HEK293 (cell line): ENCODE measurements around the gene GPR153.

Source experiments
- CTCF ChIA-PET: fragments of 350-600 bp; formaldehyde crosslinking; extraction: SDS; loops from one replicate; lab custom pipeline; 2021; ENCODE audit warnings: antibody characterized with exemption; lab: Yijun Ruan, JAX
- POLR2A ChIA-PET: fragments of 300-600 bp; formaldehyde crosslinking; extraction: SDS; loops from one replicate; lab custom pipeline; 2020; ENCODE audit warnings: antibody characterized with exemption, inconsistent platforms; lab: Yijun Ruan, JAX
- H3K27ac ChIP-seq: fragments of 200-500 bp; sonication (Bioruptor generic); 2 replicates; pipeline ENCODE4 v1.5.1; 2014; ENCODE audit warnings: low read depth, low read length, control low read depth, inconsistent platforms; ENCODE audit errors: extremely low read depth
- H3K36me3 ChIP-seq, 2 experiments: fragments of 200-500 bp in 1 of 2; sonication (Bioruptor generic) in 1 of 2; 1 replicate in 1 of 2; 2 replicates in 1 of 2; pipeline ENCODE4 v1.5.1; 2014 to 2017; ENCODE audit warnings: inconsistent platforms in 2 of 2, low read length in 2 of 2; ENCODE audit not compliant: control insufficient read depth in 2 of 2, insufficient read depth in 1 of 2
- H3K4me1 ChIP-seq: fragments of 200-500 bp; sonication (Bioruptor generic); 2 replicates; pipeline ENCODE4 v1.5.1; 2014; ENCODE audit warnings: mild to moderate bottlenecking, low read length, inconsistent platforms; ENCODE audit not compliant: control insufficient read depth, insufficient read depth
- H3K4me3 ChIP-seq: 2 replicates; pipeline ENCODE4 v1.5.1; 2011; ENCODE audit warnings: low read depth, mild to moderate bottlenecking, control low read depth, low read length, moderate library complexity
- H3K9me3 ChIP-seq: fragments of 200-500 bp; sonication (Bioruptor generic); 2 replicates; pipeline ENCODE4 v1.5.1; 2014; ENCODE audit warnings: low read depth, low read length, inconsistent platforms; ENCODE audit not compliant: control insufficient read depth, insufficient read depth
- ATF2 ChIP-seq: fragments of 450-650 bp; formaldehyde crosslinking; IDR thresholded peaks from 2 replicates; pipeline ENCODE4 v1.5.1; 2016; ENCODE audit warnings: missing biosample characterization, missing genetic modification characterization, low read depth
- EGR2 ChIP-seq: fragments of 450-650 bp; formaldehyde crosslinking; IDR thresholded peaks from 2 replicates; pipeline ENCODE4 v1.5.1; 2016; ENCODE audit warnings: low read depth, missing biosample characterization, missing genetic modification characterization
- GLIS1 ChIP-seq: fragments of 450-650 bp; formaldehyde crosslinking; IDR thresholded peaks from 2 replicates; pipeline ENCODE4 v1.5.1; 2016; ENCODE audit warnings: missing biosample characterization, missing genetic modification characterization
- KLF1 ChIP-seq: fragments of 450-650 bp; formaldehyde crosslinking; IDR thresholded peaks from 2 replicates; pipeline ENCODE4 v1.5.1; 2016; ENCODE audit warnings: missing biosample characterization, missing genetic modification characterization
- KLF9 ChIP-seq: fragments of 450-650 bp; formaldehyde crosslinking; IDR thresholded peaks from 2 replicates; pipeline ENCODE4 v1.5.1; 2016; ENCODE audit warnings: missing biosample characterization, missing genetic modification characterization, low read depth
- OVOL3 ChIP-seq: fragments of 450-650 bp; formaldehyde crosslinking; IDR thresholded peaks from 2 replicates; pipeline ENCODE4 v1.5.1; 2016; ENCODE audit warnings: missing biosample characterization, missing genetic modification characterization
- SP2 ChIP-seq: fragments of 450-650 bp; formaldehyde crosslinking; IDR thresholded peaks from 2 replicates; pipeline ENCODE4 v1.5.1; 2016; ENCODE audit warnings: missing biosample characterization, missing genetic modification characterization
- SP3 ChIP-seq: fragments of 450-650 bp; formaldehyde crosslinking; IDR thresholded peaks from 2 replicates; pipeline ENCODE4 v1.5.1; 2016; ENCODE audit warnings: missing biosample characterization, missing genetic modification characterization
- WT1 ChIP-seq: fragments of 450-650 bp; formaldehyde crosslinking; IDR thresholded peaks from 2 replicates; pipeline ENCODE4 v1.5.1; 2016; ENCODE audit warnings: missing biosample characterization, missing genetic modification characterization
- ZBTB20 ChIP-seq: fragments of 450-650 bp; formaldehyde crosslinking; IDR thresholded peaks from 2 replicates; pipeline ENCODE4 v1.5.1; 2016; ENCODE audit warnings: missing biosample characterization, missing genetic modification characterization
- ZIC2 ChIP-seq: fragments of 450-650 bp; formaldehyde crosslinking; IDR thresholded peaks from 2 replicates; pipeline ENCODE4 v1.5.1; 2016; ENCODE audit warnings: missing biosample characterization, missing genetic modification characterization
- ZNF133 ChIP-seq: fragments of 450-650 bp; formaldehyde crosslinking; IDR thresholded peaks from 2 replicates; pipeline ENCODE4 v1.5.1; 2016; ENCODE audit warnings: missing biosample characterization, missing genetic modification characterization
- ZNF239 ChIP-seq: fragments of 450-650 bp; formaldehyde crosslinking; IDR thresholded peaks from 2 replicates; pipeline ENCODE4 v1.5.1; 2016; ENCODE audit warnings: missing biosample characterization, missing genetic modification characterization
- ZNF341 ChIP-seq: fragments of 450-650 bp; formaldehyde crosslinking; IDR thresholded peaks from 2 replicates; pipeline ENCODE4; 2016; ENCODE audit warnings: low read depth, missing biosample characterization, missing genetic modification characterization
- ZNF514 ChIP-seq: fragments of 450-650 bp; formaldehyde crosslinking; IDR thresholded peaks from 2 replicates; pipeline ENCODE4 v1.5.1; 2016; ENCODE audit warnings: missing biosample characterization, missing genetic modification characterization
- ZNF76 ChIP-seq: fragments of 450-650 bp; formaldehyde crosslinking; IDR thresholded peaks from 2 replicates; pipeline ENCODE4; 2016; ENCODE audit warnings: low read depth, missing biosample characterization, missing genetic modification characterization, borderline replicate concordance
- ZNF837 ChIP-seq: fragments of 450-650 bp; formaldehyde crosslinking; IDR thresholded peaks from 2 replicates; pipeline ENCODE4 v1.5.1; 2016; ENCODE audit warnings: missing biosample characterization, missing genetic modification characterization
- ZSCAN23 ChIP-seq: fragments of 450-650 bp; formaldehyde crosslinking; IDR thresholded peaks from 2 replicates; pipeline ENCODE4 v1.5.1; 2016; ENCODE audit warnings: missing biosample characterization, missing genetic modification characterization
- TF ChIP-seq, protein P1 (sequence below): fragments of 450-650 bp; formaldehyde crosslinking; IDR thresholded peaks from 2 replicates; pipeline ENCODE4 v1.5.1; 2016; ENCODE audit warnings: missing biosample characterization, missing genetic modification characterization
- TF ChIP-seq, protein P2 (sequence below): fragments of 450-650 bp; formaldehyde crosslinking; IDR thresholded peaks from 2 replicates; pipeline ENCODE4 v1.5.1; 2016; ENCODE audit warnings: missing biosample characterization, missing genetic modification characterization
- TF ChIP-seq, protein P3 (sequence below): fragments of 450-650 bp; formaldehyde crosslinking; IDR thresholded peaks from 2 replicates; pipeline ENCODE4 v1.5.1; 2017; ENCODE audit warnings: missing biosample characterization, missing genetic modification characterization
- TF ChIP-seq, protein P4 (sequence below): fragments of 450-650 bp; formaldehyde crosslinking; IDR thresholded peaks from 2 replicates; pipeline ENCODE4 v1.5.1; 2016; ENCODE audit warnings: missing biosample characterization, missing genetic modification characterization
- TF ChIP-seq, protein P5 (sequence below): fragments of 450-650 bp; formaldehyde crosslinking; IDR thresholded peaks from 2 replicates; pipeline ENCODE4 v1.5.1; 2017; ENCODE audit warnings: missing biosample characterization, missing genetic modification characterization
- TF ChIP-seq, protein P6 (sequence below): sonication (generic); formaldehyde crosslinking; IDR thresholded peaks from 2 replicates; pipeline ENCODE4 v1.8.1; 2022; ENCODE audit warnings: mild to moderate bottlenecking, moderate library complexity, missing genetic modification reagents

Gene GPR153

DNA sequence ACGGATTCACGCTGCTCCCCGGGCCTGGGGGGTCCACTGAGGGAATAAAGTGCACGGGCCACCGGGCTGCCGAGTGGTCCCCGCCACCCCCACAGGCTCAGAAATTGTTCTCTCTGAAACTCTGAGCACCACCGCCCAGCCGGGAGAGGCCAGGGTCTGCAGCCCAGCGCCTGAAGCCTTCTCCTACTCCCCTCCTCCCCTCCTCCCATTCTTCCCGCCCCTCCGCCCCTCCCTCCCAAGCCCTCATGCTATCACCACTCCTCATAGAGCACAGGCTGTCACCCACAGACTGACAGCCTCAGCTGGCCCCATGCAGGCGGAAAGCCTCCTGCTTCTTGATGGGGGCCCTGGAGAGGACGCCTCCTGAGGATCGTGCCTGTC is 707 bp upstream of the GPR153 start:
- CTCF ChIA-PET, result interaction anchor here (0.6 to 1.2 kb wide), 2 partner anchors 15 to 75 kb away, joined by 3 to 6 read pairs; no protein-coding TSS in a partner anchor
- Histone ChIP-seq H3K4me3 (no peak overlapping the region), H3K27ac (no peak overlapping the region), H3K9me3 (no peaks in the 10 kb centered on the region), H3K36me3 (peaks cover 0 to 14% of the 10 kb centered on the region in 2 experiments; a peak in 1 of 3 replicates), H3K4me1 (0 out of 2 replicates have a peak, but pooled peaks cover 2% of the 10 kb centered on the region)
- POLR2A ChIA-PET, result no interaction called here
- TF ChIP-seq ZBTB20 (tag by site-specific recombination), result peak; percentile 3; the same call in 1 of the 2 replicates
- peak; percentile 49; the same call in 1 of the 2 replicates for TF ChIP-seq WT1 (tag by site-specific recombination)
- TF ChIP-seq, protein P1, sequence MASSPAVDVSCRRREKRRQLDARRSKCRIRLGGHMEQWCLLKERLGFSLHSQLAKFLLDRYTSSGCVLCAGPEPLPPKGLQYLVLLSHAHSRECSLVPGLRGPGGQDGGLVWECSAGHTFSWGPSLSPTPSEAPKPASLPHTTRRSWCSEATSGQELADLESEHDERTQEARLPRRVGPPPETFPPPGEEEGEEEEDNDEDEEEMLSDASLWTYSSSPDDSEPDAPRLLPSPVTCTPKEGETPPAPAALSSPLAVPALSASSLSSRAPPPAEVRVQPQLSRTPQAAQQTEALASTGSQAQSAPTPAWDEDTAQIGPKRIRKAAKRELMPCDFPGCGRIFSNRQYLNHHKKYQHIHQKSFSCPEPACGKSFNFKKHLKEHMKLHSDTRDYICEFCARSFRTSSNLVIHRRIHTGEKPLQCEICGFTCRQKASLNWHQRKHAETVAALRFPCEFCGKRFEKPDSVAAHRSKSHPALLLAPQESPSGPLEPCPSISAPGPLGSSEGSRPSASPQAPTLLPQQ (tag by site-specific recombination), result 0 out of 2 replicates have a peak, but pooled peaks have one; percentile 7
- TF ChIP-seq, protein P2, sequence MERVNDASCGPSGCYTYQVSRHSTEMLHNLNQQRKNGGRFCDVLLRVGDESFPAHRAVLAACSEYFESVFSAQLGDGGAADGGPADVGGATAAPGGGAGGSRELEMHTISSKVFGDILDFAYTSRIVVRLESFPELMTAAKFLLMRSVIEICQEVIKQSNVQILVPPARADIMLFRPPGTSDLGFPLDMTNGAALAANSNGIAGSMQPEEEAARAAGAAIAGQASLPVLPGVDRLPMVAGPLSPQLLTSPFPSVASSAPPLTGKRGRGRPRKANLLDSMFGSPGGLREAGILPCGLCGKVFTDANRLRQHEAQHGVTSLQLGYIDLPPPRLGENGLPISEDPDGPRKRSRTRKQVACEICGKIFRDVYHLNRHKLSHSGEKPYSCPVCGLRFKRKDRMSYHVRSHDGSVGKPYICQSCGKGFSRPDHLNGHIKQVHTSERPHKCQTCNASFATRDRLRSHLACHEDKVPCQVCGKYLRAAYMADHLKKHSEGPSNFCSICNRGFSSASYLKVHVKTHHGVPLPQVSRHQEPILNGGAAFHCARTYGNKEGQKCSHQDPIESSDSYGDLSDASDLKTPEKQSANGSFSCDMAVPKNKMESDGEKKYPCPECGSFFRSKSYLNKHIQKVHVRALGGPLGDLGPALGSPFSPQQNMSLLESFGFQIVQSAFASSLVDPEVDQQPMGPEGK (tag by site-specific recombination), result peak; percentile 52; the same call in 1 of the 2 replicates
- TF ChIP-seq GLIS1 (tag by site-specific recombination), result peak; percentile 71
- TF ChIP-seq ATF2 (tag by site-specific recombination), result no peak
- TF ChIP-seq SP3 (tag by site-specific recombination), result peak; percentile 54
- TF ChIP-seq ZNF239 (tag by site-specific recombination), result no peak
- peak; percentile 54 for TF ChIP-seq SP2 (tag by site-specific recombination)
- TF ChIP-seq KLF1 (tag by site-specific recombination), result peak; percentile 61; the same call in 1 of the 2 replicates
- no peak for TF ChIP-seq OVOL3 (tag by site-specific recombination)
- TF ChIP-seq EGR2 (tag by site-specific recombination), result peak; percentile 25; the same call in 1 of the 2 replicates
- TF ChIP-seq ZIC2 (tag by site-specific recombination), result peak; percentile 50; the same call in 1 of the 2 replicates
- TF ChIP-seq, all 188 proteins: peak for 10

DNA sequence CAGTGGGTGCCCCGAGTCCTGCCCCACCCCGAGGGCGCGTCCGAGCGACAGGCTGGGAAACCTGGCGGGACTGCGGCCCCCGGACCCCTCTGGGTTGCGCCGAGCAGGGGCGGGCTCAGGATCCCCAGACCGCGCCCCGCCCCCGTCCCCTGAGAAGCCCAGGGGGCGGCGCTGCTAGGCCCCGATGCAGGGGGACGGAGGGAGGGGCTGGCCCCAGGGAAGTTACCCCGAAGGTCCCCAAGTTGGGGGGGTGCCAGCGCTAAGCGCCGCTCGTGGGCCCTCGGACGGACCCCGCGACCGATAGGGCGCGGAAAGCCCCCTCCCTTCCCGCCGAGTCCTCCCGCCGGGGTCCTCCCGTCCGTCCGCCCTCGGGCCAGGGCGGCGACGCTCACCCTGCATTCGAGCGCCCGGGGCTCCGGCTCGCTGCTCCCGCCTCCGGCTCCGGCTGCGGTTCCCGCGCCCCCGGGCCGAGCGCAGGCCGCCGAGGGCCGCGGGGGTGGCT is 414 bp downstream of the GPR153 start:
- Histone ChIP-seq H3K36me3 (peaks cover 0 to 10% of the 10 kb centered on the region in 2 experiments; a peak in 1 of 3 replicates), H3K4me1 (0 out of 2 replicates have a peak, but pooled peaks cover 2% of the 10 kb centered on the region), H3K27ac (peak overlapping the region; percentile 60; the same call in 1 of the 2 replicates), H3K9me3 (no peaks in the 10 kb centered on the region), H3K4me3 (peak overlapping the region; percentile 46)
- CTCF ChIA-PET, result interaction anchor here (3.0 kb wide), 1 partner anchor 14 kb away, joined by 12 read pairs; no protein-coding TSS in a partner anchor
- POLR2A ChIA-PET, result no interaction called here
- no peak for TF ChIP-seq ZSCAN23 (tag by site-specific recombination)
- TF ChIP-seq ZNF341 (tag by site-specific recombination), result peak; percentile 48
- TF ChIP-seq ZNF76, result no peak
- TF ChIP-seq ZNF133 (tag by site-specific recombination), result no peak
- TF ChIP-seq, protein P3, sequence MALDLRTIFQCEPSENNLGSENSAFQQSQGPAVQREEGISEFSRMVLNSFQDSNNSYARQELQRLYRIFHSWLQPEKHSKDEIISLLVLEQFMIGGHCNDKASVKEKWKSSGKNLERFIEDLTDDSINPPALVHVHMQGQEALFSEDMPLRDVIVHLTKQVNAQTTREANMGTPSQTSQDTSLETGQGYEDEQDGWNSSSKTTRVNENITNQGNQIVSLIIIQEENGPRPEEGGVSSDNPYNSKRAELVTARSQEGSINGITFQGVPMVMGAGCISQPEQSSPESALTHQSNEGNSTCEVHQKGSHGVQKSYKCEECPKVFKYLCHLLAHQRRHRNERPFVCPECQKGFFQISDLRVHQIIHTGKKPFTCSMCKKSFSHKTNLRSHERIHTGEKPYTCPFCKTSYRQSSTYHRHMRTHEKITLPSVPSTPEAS (tag by site-specific recombination), result no peak
- TF ChIP-seq, protein P4, sequence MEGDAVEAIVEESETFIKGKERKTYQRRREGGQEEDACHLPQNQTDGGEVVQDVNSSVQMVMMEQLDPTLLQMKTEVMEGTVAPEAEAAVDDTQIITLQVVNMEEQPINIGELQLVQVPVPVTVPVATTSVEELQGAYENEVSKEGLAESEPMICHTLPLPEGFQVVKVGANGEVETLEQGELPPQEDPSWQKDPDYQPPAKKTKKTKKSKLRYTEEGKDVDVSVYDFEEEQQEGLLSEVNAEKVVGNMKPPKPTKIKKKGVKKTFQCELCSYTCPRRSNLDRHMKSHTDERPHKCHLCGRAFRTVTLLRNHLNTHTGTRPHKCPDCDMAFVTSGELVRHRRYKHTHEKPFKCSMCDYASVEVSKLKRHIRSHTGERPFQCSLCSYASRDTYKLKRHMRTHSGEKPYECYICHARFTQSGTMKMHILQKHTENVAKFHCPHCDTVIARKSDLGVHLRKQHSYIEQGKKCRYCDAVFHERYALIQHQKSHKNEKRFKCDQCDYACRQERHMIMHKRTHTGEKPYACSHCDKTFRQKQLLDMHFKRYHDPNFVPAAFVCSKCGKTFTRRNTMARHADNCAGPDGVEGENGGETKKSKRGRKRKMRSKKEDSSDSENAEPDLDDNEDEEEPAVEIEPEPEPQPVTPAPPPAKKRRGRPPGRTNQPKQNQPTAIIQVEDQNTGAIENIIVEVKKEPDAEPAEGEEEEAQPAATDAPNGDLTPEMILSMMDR (tag by site-specific recombination), result peak; percentile 55
- TF ChIP-seq ZNF514, result no peak
- TF ChIP-seq, protein P5, sequence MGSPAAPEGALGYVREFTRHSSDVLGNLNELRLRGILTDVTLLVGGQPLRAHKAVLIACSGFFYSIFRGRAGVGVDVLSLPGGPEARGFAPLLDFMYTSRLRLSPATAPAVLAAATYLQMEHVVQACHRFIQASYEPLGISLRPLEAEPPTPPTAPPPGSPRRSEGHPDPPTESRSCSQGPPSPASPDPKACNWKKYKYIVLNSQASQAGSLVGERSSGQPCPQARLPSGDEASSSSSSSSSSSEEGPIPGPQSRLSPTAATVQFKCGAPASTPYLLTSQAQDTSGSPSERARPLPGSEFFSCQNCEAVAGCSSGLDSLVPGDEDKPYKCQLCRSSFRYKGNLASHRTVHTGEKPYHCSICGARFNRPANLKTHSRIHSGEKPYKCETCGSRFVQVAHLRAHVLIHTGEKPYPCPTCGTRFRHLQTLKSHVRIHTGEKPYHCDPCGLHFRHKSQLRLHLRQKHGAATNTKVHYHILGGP, result no peak
- TF ChIP-seq, protein P6, sequence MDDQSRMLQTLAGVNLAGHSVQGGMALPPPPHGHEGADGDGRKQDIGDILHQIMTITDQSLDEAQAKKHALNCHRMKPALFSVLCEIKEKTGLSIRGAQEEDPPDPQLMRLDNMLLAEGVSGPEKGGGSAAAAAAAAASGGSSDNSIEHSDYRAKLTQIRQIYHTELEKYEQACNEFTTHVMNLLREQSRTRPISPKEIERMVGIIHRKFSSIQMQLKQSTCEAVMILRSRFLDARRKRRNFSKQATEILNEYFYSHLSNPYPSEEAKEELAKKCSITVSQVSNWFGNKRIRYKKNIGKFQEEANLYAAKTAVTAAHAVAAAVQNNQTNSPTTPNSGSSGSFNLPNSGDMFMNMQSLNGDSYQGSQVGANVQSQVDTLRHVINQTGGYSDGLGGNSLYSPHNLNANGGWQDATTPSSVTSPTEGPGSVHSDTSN (CRISPR knock-in tag), result no peak
- TF ChIP-seq KLF9, result peak; percentile 31; the same call in 1 of the 2 replicates
- no peak for TF ChIP-seq ZNF837
